ENCODE data around the gene SUGP2. TPM values are rescaled to one million over a fixed set of nuclear protein-coding genes. Genes with fewer than 3 reads are reported as not detected.

SUGP2 gene
- total and polyA plus RNA-seq, 9 donors = 27.0 to 81.9 (median 53.7) TPM

- Histone ChIP-seq H3K9me3 (no peaks in the 10 kb centered on the region), H3K4me3 (no peak overlapping the region), H3K36me3 (no peaks in the 10 kb centered on the region), H3K27me3 (no peaks in the 10 kb centered on the region), H3K27ac (no peak overlapping the region), H3K4me1 (ENCODE audit: insufficient read depth) (no peaks in the 10 kb centered on the region)
- intact Hi-C loops (cut with DNase I) = loop anchor here in 2 of 4 donors (10.0 kb wide), 2 partner anchors 94 to 124 kb away; partner anchors contain the start of gene MEF2B (in 1 of the 2)
- no peak for DNase-seq
- 82 to 89% (median 87%) methylated on average over 2 of the region's 2 CpGs for WGBS, 3 donors
- TF ChIP-seq CTCF (IDR thresholded peaks at IDR 0.05) = no peak
- TF ChIP-seq POLR2A (IDR thresholded peaks at IDR 0.05) = no peak
- no peak for TF ChIP-seq EP300 (IDR thresholded peaks at IDR 0.05)
Observed at GRCh38 chr19:19050731-19051130, 17.4 kb upstream of the SUGP2 start.

- no peak for TF ChIP-seq EP300 (IDR thresholded peaks at IDR 0.05)
- TF ChIP-seq POLR2A (IDR thresholded peaks at IDR 0.05) = no peak
- TF ChIP-seq CTCF (IDR thresholded peaks at IDR 0.05) = no peak
Observed at GRCh38 chr19:19050104-19050503, 16.8 kb upstream of the SUGP2 start.

GRCh38 chr19:19049406-19049805 is 16.1 kb upstream of the SUGP2 start:
- 94 to 97% (median 96%) methylated on average over 2 of the region's 2 CpGs for WGBS, 3 donors

More at GRCh38 chr19:19050104-19050503, 16.8 kb upstream of the SUGP2 start:
- Histone ChIP-seq H3K27me3 (no peaks in the 10 kb centered on the region), H3K9me3 (no peaks in the 10 kb centered on the region), H3K27ac (no peak overlapping the region), H3K36me3 (no peaks in the 10 kb centered on the region), H3K4me3 (no peak overlapping the region), H3K4me1 (ENCODE audit: insufficient read depth) (no peaks in the 10 kb centered on the region)
- DNase-seq = no peak
- intact Hi-C loops (cut with DNase I) = loop anchor here in 2 of 4 donors (10.0 kb wide), 2 partner anchors 95 to 125 kb away; partner anchors contain the start of gene MEF2B (in 1 of the 2)
- WGBS, 3 donors = 88 to 95% (median 89%) methylated on average over 4 of the region's 4 CpGs

GRCh38 chr19:19043881-19044280 is 10.6 kb upstream of the SUGP2 start:
- intact Hi-C loops (cut with DNase I) = no loop called here
- Histone ChIP-seq H3K4me1 (ENCODE audit: insufficient read depth) (peaks cover 3% of the 10 kb centered on the region), H3K27me3 (no peaks in the 10 kb centered on the region), H3K27ac (no peak overlapping the region), H3K36me3 (no peaks in the 10 kb centered on the region), H3K9me3 (no peaks in the 10 kb centered on the region), H3K4me3 (no peak overlapping the region)
- DNase-seq = no peak
- WGBS, 3 donors = 92 to 96% (median 93%) methylated on average over 6 of the region's 6 CpGs
- TF ChIP-seq EP300 (IDR thresholded peaks at IDR 0.05) (no peak), CTCF (IDR thresholded peaks at IDR 0.05) (no peak), POLR2A (IDR thresholded peaks at IDR 0.05) (no peak)

More at GRCh38 chr19:19049406-19049805, 16.1 kb upstream of the SUGP2 start:
- Histone ChIP-seq H3K27me3 (no peaks in the 10 kb centered on the region), H3K4me3 (no peak overlapping the region), H3K4me1 (ENCODE audit: insufficient read depth) (no peaks in the 10 kb centered on the region), H3K27ac (no peak overlapping the region), H3K9me3 (no peaks in the 10 kb centered on the region), H3K36me3 (no peaks in the 10 kb centered on the region)
- DNase-seq = no peak
- intact Hi-C loops (cut with DNase I) = no loop called here
- TF ChIP-seq POLR2A (IDR thresholded peaks at IDR 0.05) (no peak), CTCF (IDR thresholded peaks at IDR 0.05) (no peak)
